Activated CD4-positive, alpha-beta T cell treated with anti-CD3 and anti-CD28 coated beads, Interleukin-2, amount 10 ng/mL, durations not matched to agents 7 days and 5 days (primary cell): ENCODE data around the gene CD96. TPM values are rescaled to one million over a fixed set of nuclear protein-coding genes. Genes with fewer than 3 reads are reported as not detected.

ENCODE experiments used
- CTCF ChIA-PET: fragments of 350-600 bp; sonication (Branson Sonifier 250); formaldehyde crosslinking; loops from one replicate; lab custom pipeline; 2021; ENCODE audit warnings: antibody characterized with exemption; lab: Charles Lee
- POLR2A ChIA-PET: fragments of 350-600 bp; sonication (Branson Sonifier 250); formaldehyde crosslinking; loops from one replicate; lab custom pipeline; 2021; ENCODE audit warnings: antibody characterized with exemption; lab: Charles Lee
- DNase-seq: peaks from one replicate; pipeline ENCODE4 v3.0.0-alpha.2; 2020
- H3K27ac Mint-ChIP-seq: one replicate; pipeline ENCODE4 v1.8.0; 2021; ENCODE audit warnings: mild to moderate bottlenecking, moderate library complexity, mixed read lengths
- H3K27me3 Mint-ChIP-seq: one replicate; pipeline ENCODE4 v1.8.0; 2021; ENCODE audit warnings: mixed read lengths
- H3K36me3 Mint-ChIP-seq: one replicate; pipeline ENCODE4 v1.8.0; 2021; ENCODE audit warnings: low read depth, mixed read lengths
- H3K4me1 Mint-ChIP-seq: one replicate; pipeline ENCODE4 v1.8.0; 2021; ENCODE audit warnings: mixed read lengths
- H3K4me3 Mint-ChIP-seq: one replicate; pipeline ENCODE4 v1.8.0; 2021; ENCODE audit warnings: mild to moderate bottlenecking, moderate library complexity, mixed read lengths
- H3K9me3 Mint-ChIP-seq: one replicate; pipeline ENCODE4 v1.8.0; 2021; ENCODE audit warnings: mixed read lengths
- total RNA-seq, 2 experiments: library from RNA; stranded (reverse); gene quantifications; one replicate each; pipeline ENCODE4 v1.2.3, GENCODE V29; 2021

CD96 gene
- total RNA-seq, 2 experiments from 2014 or later = 271 to 307 TPM

- Mint-ChIP-seq H3K4me1 (peaks cover 10% of the 10 kb centered on the region), H3K9me3 (peaks cover 18% of the 10 kb centered on the region), H3K4me3 (no peak overlapping the region), H3K27ac (no peak overlapping the region), H3K27me3 (no peaks in the 10 kb centered on the region), H3K36me3 (peaks cover 94% of the 10 kb centered on the region)
- no peak for DNase-seq
- POLR2A ChIA-PET = interaction anchor here (0.6 kb wide), 1 partner anchor 15 kb away, joined by 3 read pairs; no protein-coding TSS in a partner anchor
- CTCF ChIA-PET = interaction anchor here (1.4 kb wide), 1 partner anchor 33 kb away, joined by 4 read pairs; no protein-coding TSS in a partner anchor
Observed at GRCh38 chr3:111648991-111649579, 107.1 kb downstream of the CD96 start.

GRCh38 chr3:111650378-111651275, 108.6 kb downstream of the CD96 start:
- H3K27me3 Mint-ChIP-seq = no peaks in the 10 kb centered on the region
- H3K4me3 Mint-ChIP-seq = no peak overlapping the region
- H3K36me3 Mint-ChIP-seq = peaks cover 94% of the 10 kb centered on the region
- H3K27ac Mint-ChIP-seq = no peak overlapping the region
- peaks cover 10% of the 10 kb centered on the region for H3K4me1 Mint-ChIP-seq
- ChIA-PET CTCF (no interaction called here), POLR2A (no interaction called here)
- H3K9me3 Mint-ChIP-seq = peaks cover 15% of the 10 kb centered on the region
- no peak for DNase-seq

- peaks cover 83% of the 10 kb centered on the region for H3K36me3 Mint-ChIP-seq
- no peak overlapping the region for H3K4me3 Mint-ChIP-seq
- no peaks in the 10 kb centered on the region for H3K27me3 Mint-ChIP-seq
- H3K27ac Mint-ChIP-seq = no peak overlapping the region
- H3K9me3 Mint-ChIP-seq = peaks cover 13% of the 10 kb centered on the region
- ChIA-PET POLR2A (no interaction called here), CTCF (interaction anchor here (1.5 kb wide), 1 partner anchor 18 kb away, joined by 4 read pairs; no protein-coding TSS in a partner anchor)
- peaks cover 7% of the 10 kb centered on the region for H3K4me1 Mint-ChIP-seq
- DNase-seq = no peak
Observed at GRCh38 chr3:111652492-111653180, 110.6 kb downstream of the CD96 start.

GRCh38 chr3:111653766-111654165, 111.8 kb downstream of the CD96 start:
- H3K4me1 Mint-ChIP-seq = peaks cover 5% of the 10 kb centered on the region
- H3K4me3 Mint-ChIP-seq = no peak overlapping the region
- H3K27ac Mint-ChIP-seq = peak overlapping the region; percentile 63
- peaks cover 83% of the 10 kb centered on the region for H3K36me3 Mint-ChIP-seq
- ChIA-PET POLR2A (no interaction called here), CTCF (interaction anchor here (0.6 to 1.5 kb wide), 3 partner anchors 17 to 64 kb away, joined by 3 to 4 read pairs (median 3); no protein-coding TSS in a partner anchor)
- H3K27me3 Mint-ChIP-seq = no peaks in the 10 kb centered on the region
- H3K9me3 Mint-ChIP-seq = peaks cover 20% of the 10 kb centered on the region
- DNase-seq = no peak

GRCh38 chr3:111662012-111662411, 120.0 kb downstream of the CD96 start:
- Mint-ChIP-seq H3K27me3 (no peaks in the 10 kb centered on the region), H3K9me3 (peaks cover 54% of the 10 kb centered on the region), H3K27ac (no peak overlapping the region), H3K4me3 (no peak overlapping the region), H3K4me1 (peaks cover 19% of the 10 kb centered on the region), H3K36me3 (peaks cover 96% of the 10 kb centered on the region)
- ChIA-PET POLR2A (no interaction called here), CTCF (no interaction called here)
- DNase-seq = no peak

GRCh38 chr3:111662907-111663306, 120.9 kb downstream of the CD96 start:
- no peaks in the 10 kb centered on the region for H3K27me3 Mint-ChIP-seq
- CTCF ChIA-PET = no interaction called here
- H3K4me1 Mint-ChIP-seq = peaks cover 28% of the 10 kb centered on the region
- no peak for DNase-seq
- H3K36me3 Mint-ChIP-seq = peaks cover 99% of the 10 kb centered on the region
- peaks cover 50% of the 10 kb centered on the region for H3K9me3 Mint-ChIP-seq
- H3K27ac Mint-ChIP-seq = peak overlapping the region; percentile 7
- POLR2A ChIA-PET = no interaction called here
- H3K4me3 Mint-ChIP-seq = no peak overlapping the region

GRCh38 chr3:111666041-111666735, 124.2 kb downstream of the CD96 start:
- ChIA-PET CTCF (interaction anchor here (0.7 to 1.7 kb wide), 3 partner anchors 56 to 394 kb away, joined by 3 to 5 read pairs (median 3); no protein-coding TSS in a partner anchor), POLR2A (no interaction called here)
- peaks cover 34% of the 10 kb centered on the region for H3K9me3 Mint-ChIP-seq
- H3K36me3 Mint-ChIP-seq = peaks cover 75% of the 10 kb centered on the region
- no peak for DNase-seq
- no peak overlapping the region for H3K4me3 Mint-ChIP-seq
- no peaks in the 10 kb centered on the region for H3K27me3 Mint-ChIP-seq
- H3K4me1 Mint-ChIP-seq = peaks cover 59% of the 10 kb centered on the region
- H3K27ac Mint-ChIP-seq = peak overlapping the region; percentile 77

GRCh38 chr3:111667170-111667569, 125.2 kb downstream of the CD96 start:
- Mint-ChIP-seq H3K36me3 (peaks cover 70% of the 10 kb centered on the region), H3K27ac (peak overlapping the region; percentile 94), H3K27me3 (no peaks in the 10 kb centered on the region), H3K4me1 (peaks cover 66% of the 10 kb centered on the region), H3K4me3 (peak overlapping the region; percentile 54), H3K9me3 (peaks cover 26% of the 10 kb centered on the region)
- ChIA-PET CTCF (interaction anchor here (1.2 to 3.8 kb wide), 9 partner anchors 24 to 324 kb away, joined by 3 to 13 read pairs (median 3); no protein-coding TSS in a partner anchor), POLR2A (no interaction called here)
- DNase-seq = no peak

GRCh38 chr3:111667621-111668239, 125.7 kb downstream of the CD96 start:
- peak overlapping the region; percentile 94 for H3K27ac Mint-ChIP-seq
- peak; percentile 91 for DNase-seq
- H3K27me3 Mint-ChIP-seq = no peaks in the 10 kb centered on the region
- ChIA-PET POLR2A (no interaction called here), CTCF (interaction anchor here (0.6 to 3.8 kb wide), 12 partner anchors 14 to 335 kb away, joined by 3 to 13 read pairs (median 4); no protein-coding TSS in a partner anchor)
- peaks cover 72% of the 10 kb centered on the region for H3K4me1 Mint-ChIP-seq
- H3K4me3 Mint-ChIP-seq = peak overlapping the region; percentile 54
- H3K36me3 Mint-ChIP-seq = peaks cover 64% of the 10 kb centered on the region
- H3K9me3 Mint-ChIP-seq = peaks cover 21% of the 10 kb centered on the region

GRCh38 chr3:111668326-111668725, 126.3 kb downstream of the CD96 start:
- no peak for DNase-seq
- POLR2A ChIA-PET = no interaction called here
- CTCF ChIA-PET = interaction anchor here (0.6 to 3.8 kb wide), 18 partner anchors 13 to 595 kb away, joined by 3 to 13 read pairs (median 3); no protein-coding TSS in a partner anchor
- peak overlapping the region; percentile 76 for H3K27ac Mint-ChIP-seq
- no peaks in the 10 kb centered on the region for H3K27me3 Mint-ChIP-seq
- peaks cover 16% of the 10 kb centered on the region for H3K9me3 Mint-ChIP-seq
- H3K4me1 Mint-ChIP-seq = peaks cover 75% of the 10 kb centered on the region
- peaks cover 58% of the 10 kb centered on the region for H3K36me3 Mint-ChIP-seq
- H3K4me3 Mint-ChIP-seq = no peak overlapping the region

GRCh38 chr3:111668888-111669488, 127.0 kb downstream of the CD96 start:
- DNase-seq = no peak
- ChIA-PET CTCF (interaction anchor here (0.5 to 3.8 kb wide), 16 partner anchors 13 to 596 kb away, joined by 3 to 13 read pairs (median 3); no protein-coding TSS in a partner anchor), POLR2A (interaction anchor here (0.6 kb wide), 1 partner anchor 46 kb away, joined by 4 read pairs; no protein-coding TSS in a partner anchor)
- H3K36me3 Mint-ChIP-seq = peaks cover 52% of the 10 kb centered on the region
- no peaks in the 10 kb centered on the region for H3K27me3 Mint-ChIP-seq
- H3K9me3 Mint-ChIP-seq = peaks cover 12% of the 10 kb centered on the region
- H3K4me1 Mint-ChIP-seq = peaks cover 82% of the 10 kb centered on the region
- no peak overlapping the region for H3K4me3 Mint-ChIP-seq
- H3K27ac Mint-ChIP-seq = peak overlapping the region; percentile 76
